Neural cell (in vitro differentiated cells): ENCODE data around the gene PLEKHG7.

Experiments
- EP300 ChIP-seq: fragments of 450-650 bp; conservative IDR thresholded peaks from 2 replicates; pipeline ENCODE4 v1.6.1; 2014; ENCODE audit warnings: antibody characterized with exemption, mild to moderate bottlenecking, moderate library complexity; ENCODE audit not compliant: poor library complexity, severe bottlenecking
- EZH2 ChIP-seq: fragments of 200-600, 300-800 bp; shearing (Covaris generic), sonication (generic); IDR thresholded peaks from 2 replicates; pipeline ENCODE4 v1.6.1; 2014; ENCODE audit warnings: antibody characterized with exemption, low read length, borderline replicate concordance, mild to moderate bottlenecking; ENCODE audit not compliant: insufficient read depth, poor library complexity, severe bottlenecking
- POLR2AphosphoS5 ChIP-seq: IDR thresholded peaks from 2 replicates; pipeline ENCODE4 v1.6.1; 2012
- RAD21 ChIP-seq: fragments of 450-650 bp; conservative IDR thresholded peaks from 2 replicates; pipeline ENCODE4 v1.6.1; 2014; ENCODE audit warnings: antibody characterized with exemption, mild to moderate bottlenecking, moderate library complexity
- SMC3 ChIP-seq: fragments of 450-650 bp; conservative IDR thresholded peaks from 2 replicates; pipeline ENCODE4 v1.6.1; 2014; ENCODE audit warnings: antibody characterized with exemption, mild to moderate bottlenecking, moderate library complexity; ENCODE audit not compliant: poor library complexity
- TF ChIP-seq, protein P1 (sequence below): fragments of 450-650 bp; IDR thresholded peaks from 2 replicates; pipeline ENCODE4 v1.5.1; 2014; ENCODE audit warnings: antibody characterized with exemption, mild to moderate bottlenecking, moderate library complexity; ENCODE audit not compliant: poor library complexity, severe bottlenecking

DNA sequence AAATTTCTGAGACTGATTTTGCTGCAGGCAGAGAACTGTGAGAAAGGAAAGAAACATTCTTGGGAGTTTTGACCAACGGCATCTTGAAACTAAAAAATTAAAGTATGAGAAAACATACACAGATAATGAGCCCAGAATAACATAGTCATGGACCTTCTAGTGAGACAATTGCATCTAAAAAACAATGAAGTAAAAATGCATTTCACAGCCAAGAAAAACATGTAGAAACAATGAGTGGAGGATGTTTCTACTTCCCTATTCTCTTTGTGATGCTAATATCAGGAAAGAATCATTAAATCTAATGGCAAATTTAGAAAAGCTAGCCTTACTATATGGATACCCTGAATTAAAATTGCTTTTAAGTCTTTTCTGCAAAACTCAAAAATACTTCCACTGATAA lies 12.2 kb upstream of the PLEKHG7 start:
- TF ChIP-seq, protein P1, sequence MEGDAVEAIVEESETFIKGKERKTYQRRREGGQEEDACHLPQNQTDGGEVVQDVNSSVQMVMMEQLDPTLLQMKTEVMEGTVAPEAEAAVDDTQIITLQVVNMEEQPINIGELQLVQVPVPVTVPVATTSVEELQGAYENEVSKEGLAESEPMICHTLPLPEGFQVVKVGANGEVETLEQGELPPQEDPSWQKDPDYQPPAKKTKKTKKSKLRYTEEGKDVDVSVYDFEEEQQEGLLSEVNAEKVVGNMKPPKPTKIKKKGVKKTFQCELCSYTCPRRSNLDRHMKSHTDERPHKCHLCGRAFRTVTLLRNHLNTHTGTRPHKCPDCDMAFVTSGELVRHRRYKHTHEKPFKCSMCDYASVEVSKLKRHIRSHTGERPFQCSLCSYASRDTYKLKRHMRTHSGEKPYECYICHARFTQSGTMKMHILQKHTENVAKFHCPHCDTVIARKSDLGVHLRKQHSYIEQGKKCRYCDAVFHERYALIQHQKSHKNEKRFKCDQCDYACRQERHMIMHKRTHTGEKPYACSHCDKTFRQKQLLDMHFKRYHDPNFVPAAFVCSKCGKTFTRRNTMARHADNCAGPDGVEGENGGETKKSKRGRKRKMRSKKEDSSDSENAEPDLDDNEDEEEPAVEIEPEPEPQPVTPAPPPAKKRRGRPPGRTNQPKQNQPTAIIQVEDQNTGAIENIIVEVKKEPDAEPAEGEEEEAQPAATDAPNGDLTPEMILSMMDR = no peak
- TF ChIP-seq POLR2AphosphoS5 = no peak
- TF ChIP-seq EP300 = no peak
- TF ChIP-seq EZH2 = no peak
- no peak for TF ChIP-seq RAD21
- no peak for TF ChIP-seq SMC3
